NCI-H2171 (cell line): ENCODE measurements around the gene PDPK1.
"Not testable (repeated sequence)": the region's sequence is repeated elsewhere in the genome, so short reads cannot be mapped to it uniquely, and the experiment has no call there.

ENCODE experiments used
- DNase-seq: peaks from one replicate; lab custom pipeline; 2025; lab: John Stamatoyannopoulos, UW

Gene PDPK1

GRCh38 chr16:2523801-2524231 lies 14.0 kb upstream of the PDPK1 start:
- DNase-seq = no peak

GRCh38 chr16:2524339-2524938 lies 13.4 kb upstream of the PDPK1 start:
- no peak for DNase-seq

- DNase-seq = no peak
These were observed 11.7 kb upstream of the PDPK1 start for GRCh38 chr16:2526135-2526534.

- no peak for DNase-seq
These were observed 10.6 kb upstream of the PDPK1 start for GRCh38 chr16:2527071-2527783.

GRCh38 chr16:2527784-2528100 lies 10.1 kb upstream of the PDPK1 start:
- DNase-seq = no peak

GRCh38 chr16:2528161-2529060 lies 9.4 kb upstream of the PDPK1 start:
- no peak for DNase-seq

- no peak for DNase-seq
These were observed 8.5 kb upstream of the PDPK1 start for GRCh38 chr16:2529061-2529931.

GRCh38 chr16:2529961-2530628 lies 7.7 kb upstream of the PDPK1 start:
- no peak for DNase-seq

GRCh38 chr16:2530629-2531318 lies 7.0 kb upstream of the PDPK1 start:
- no peak for DNase-seq

- no peak for DNase-seq
These were observed 6.5 kb upstream of the PDPK1 start, which contains the start of gene CEMP1 for GRCh38 chr16:2531371-2531695. TSS of gene CEMP1 (minus strand) at chr16:2531408. CDS start at chr16:2531073, 335 bp downstream.

GRCh38 chr16:2531696-2532493 lies 5.9 kb upstream of the PDPK1 start:
- peak; percentile 97 for DNase-seq

GRCh38 chr16:2532494-2533141 lies 5.2 kb upstream of the PDPK1 start:
- peak; percentile 62 for DNase-seq

- DNase-seq = not testable (repeated sequence)
These were observed 4.6 kb upstream of the PDPK1 start for GRCh38 chr16:2533142-2533755.

GRCh38 chr16:2533912-2534311 lies 3.9 kb upstream of the PDPK1 start:
- no peak for DNase-seq

GRCh38 chr16:2534335-2534734 lies 3.5 kb upstream of the PDPK1 start:
- not testable (repeated sequence) for DNase-seq

GRCh38 chr16:2535625-2536013 lies 2.2 kb upstream of the PDPK1 start:
- no peak for DNase-seq

GRCh38 chr16:2539192-2539844 lies 1.5 kb downstream of the PDPK1 start:
- DNase-seq = not testable (repeated sequence)

GRCh38 chr16:2539845-2540458 lies 2.1 kb downstream of the PDPK1 start:
- DNase-seq = not testable (repeated sequence)
